HFFc6 (cell line): Measurements from ENCODE around the gene RAD51B. TPM values are rescaled to one million over a fixed set of nuclear protein-coding genes. Genes with fewer than 3 reads are reported as not detected.

Experiments used
- DNase-seq: peaks from one replicate; pipeline ENCODE4 v3.0.0-alpha.2; 2018
- H3K27ac Mint-ChIP-seq: 2 replicates; pipeline ENCODE4 v1.8.0; 2020; ENCODE audit warnings: mild to moderate bottlenecking, mixed read lengths
- H3K27me3 Mint-ChIP-seq: 2 replicates; pipeline ENCODE4 v1.8.0; 2021; ENCODE audit warnings: mild to moderate bottlenecking, moderate library complexity, mixed read lengths; ENCODE audit not compliant: insufficient read depth
- H3K36me3 Mint-ChIP-seq: 2 replicates; pipeline ENCODE4 v1.8.0; 2021; ENCODE audit warnings: low read depth, mixed read lengths
- H3K4me1 Mint-ChIP-seq: 2 replicates; pipeline ENCODE4 v1.8.0; 2020; ENCODE audit warnings: low read depth, mixed read lengths
- H3K4me3 Mint-ChIP-seq: 2 replicates; pipeline ENCODE4 v1.8.0; 2020; ENCODE audit warnings: mild to moderate bottlenecking, moderate library complexity, mixed read lengths
- H3K9me3 Mint-ChIP-seq: 2 replicates; pipeline ENCODE4 v1.8.0; 2020; ENCODE audit warnings: mild to moderate bottlenecking, mixed read lengths
- CTCF ChIP-seq: fragments of 200-600 bp; sonication (generic); IDR thresholded peaks from 2 replicates; pipeline ENCODE4 v1.5.0; 2021; ENCODE audit warnings: antibody characterized with exemption, mild to moderate bottlenecking
- total RNA-seq, 6 experiments: library from RNA; stranded (reverse); fragmentation: NEBNext Ultra II Directional; extraction: Animal tissue kit (Norgen Biotek cat#: 25700); gene quantifications; 2 replicates in 1 of 6; 3 replicates in 5 of 6; pipeline ENCODE4 v1.2.3, GENCODE V29; 2021

RAD51B gene
- total RNA-seq, 6 experiments from 2014 or later = 7.1 to 12.4 (median 9.6) TPM

- Mint-ChIP-seq H3K27me3 (peaks cover 6% of the 10 kb centered on the region), H3K36me3 (0 out of 2 replicates have a peak, but pooled peaks cover 3% of the 10 kb centered on the region), H3K4me1 (peaks cover 11% of the 10 kb centered on the region), H3K4me3 (no peak overlapping the region), H3K9me3 (no peaks in the 10 kb centered on the region; the same call in 1 of the 2 replicates), H3K27ac (no peak overlapping the region)
- DNase-seq = no peak
- TF ChIP-seq CTCF = no peak
Observed at GRCh38 chr14:68723808-68724268, 904.3 kb downstream of the RAD51B start.

GRCh38 chr14:68724914-68725313 is 905.3 kb downstream of the RAD51B start:
- H3K4me3 Mint-ChIP-seq = no peak overlapping the region
- no peak overlapping the region for H3K27ac Mint-ChIP-seq
- DNase-seq = no peak
- peaks cover 6% of the 10 kb centered on the region for H3K4me1 Mint-ChIP-seq
- peaks cover 9% of the 10 kb centered on the region; the same call in 1 of the 2 replicates for H3K27me3 Mint-ChIP-seq
- H3K36me3 Mint-ChIP-seq = no peaks in the 10 kb centered on the region
- H3K9me3 Mint-ChIP-seq = no peaks in the 10 kb centered on the region; the same call in 1 of the 2 replicates
- TF ChIP-seq CTCF = no peak

GRCh38 chr14:68726093-68726695 is 906.6 kb downstream of the RAD51B start:
- H3K27ac Mint-ChIP-seq = no peak overlapping the region
- no peak overlapping the region for H3K4me3 Mint-ChIP-seq
- H3K4me1 Mint-ChIP-seq = 0 out of 2 replicates have a peak, but pooled peaks cover 5% of the 10 kb centered on the region
- no peak for TF ChIP-seq CTCF
- no peak for DNase-seq
- peaks cover 13% of the 10 kb centered on the region for H3K27me3 Mint-ChIP-seq
- H3K36me3 Mint-ChIP-seq = no peaks in the 10 kb centered on the region
- no peaks in the 10 kb centered on the region for H3K9me3 Mint-ChIP-seq

- no peak for DNase-seq
- Mint-ChIP-seq H3K4me1 (0 out of 2 replicates have a peak, but pooled peaks cover 5% of the 10 kb centered on the region), H3K27me3 (peaks cover 9% of the 10 kb centered on the region), H3K27ac (no peak overlapping the region), H3K9me3 (no peaks in the 10 kb centered on the region), H3K4me3 (no peak overlapping the region), H3K36me3 (no peaks in the 10 kb centered on the region)
- TF ChIP-seq CTCF = no peak
Observed at GRCh38 chr14:68727315-68728047, 907.9 kb downstream of the RAD51B start.

GRCh38 chr14:68728342-68729106 is 908.9 kb downstream of the RAD51B start:
- H3K36me3 Mint-ChIP-seq = no peaks in the 10 kb centered on the region
- H3K4me3 Mint-ChIP-seq = no peak overlapping the region
- TF ChIP-seq CTCF = no peak
- peaks cover 8% of the 10 kb centered on the region for H3K27me3 Mint-ChIP-seq
- no peaks in the 10 kb centered on the region for H3K9me3 Mint-ChIP-seq
- H3K4me1 Mint-ChIP-seq = 0 out of 2 replicates have a peak, but pooled peaks cover 5% of the 10 kb centered on the region
- no peak for DNase-seq
- H3K27ac Mint-ChIP-seq = no peak overlapping the region
